Colonic mucosa (tissue), 4 donors: ENCODE data around the gene UBR2. TPM values are rescaled to one million over a fixed set of nuclear protein-coding genes. Genes with fewer than 3 reads are reported as not detected.

Experiments
- DNase-seq: peaks from one replicate; pipeline ENCODE4 v3.0.0-alpha.2; 2020
- H3K27ac ChIP-seq: fragments of 200-600 bp; one replicate; pipeline ENCODE4 v1.8.0; 2021
- H3K27me3 ChIP-seq: fragments of 200-600 bp; one replicate; pipeline ENCODE4 v1.8.0; 2021
- H3K36me3 ChIP-seq: fragments of 200-600 bp; one replicate; pipeline ENCODE4 v1.8.0; 2021
- H3K4me1 ChIP-seq: fragments of 200-600 bp; one replicate; pipeline ENCODE4 v1.8.0; 2021; ENCODE audit warnings: mild to moderate bottlenecking
- H3K4me3 ChIP-seq: fragments of 200-600 bp; one replicate; pipeline ENCODE4 v1.8.0; 2021
- H3K9ac ChIP-seq, 2 donors: one replicate each; pipeline ENCODE4 v1.7.0; 2013; ENCODE audit warnings: control low read depth in 2 of 2, low read depth in 2 of 2, low read length in 2 of 2
- H3K9me3 ChIP-seq: fragments of 200-600 bp; one replicate; pipeline ENCODE4 v1.8.0; 2021
- CTCF ChIP-seq: fragments of 200-600 bp; IDR thresholded peaks from one replicate; pipeline ENCODE4 v1.8.0; 2022; ENCODE audit warnings: antibody characterized with exemption, mild to moderate bottlenecking
- intact Hi-C: fragments of 100-400 bp; cut with DNase I; formaldehyde crosslinking; loops from one replicate; pipeline ENCODE4 v1.14.1; 2022
- total RNA-seq, 2 donors: library from RNA; stranded (reverse); fragmentation: NEBNext Ultra II Directional in 1 of 2; extraction: Animal tissue kit (Norgen Biotek cat#: 25700) in 1 of 2; gene quantifications; one replicate each; pipeline ENCODE4 v1.2.1, GENCODE V29; 2021
- donor health status: healthy.
- donor health status: DM: no; HTN: no; CAD: no.
- donor health status: DM: no; HTN: no; CAD: no.

UBR2 gene
- total RNA-seq, 2 donors from 2014 or later = 33.0 to 42.3 TPM

- Histone ChIP-seq H3K9me3 (no peaks in the 10 kb centered on the region), H3K4me3 (no peak overlapping the region), H3K27ac (no peak overlapping the region), H3K9ac (no peak overlapping the region), H3K4me1 (no peaks in the 10 kb centered on the region), H3K36me3 (no peaks in the 10 kb centered on the region), H3K27me3 (no peaks in the 10 kb centered on the region)
- no peak for TF ChIP-seq CTCF
- intact Hi-C loops = no loop called here
- no peak for DNase-seq
Observed at GRCh38 chr6:42530751-42531150, 33.1 kb upstream of the UBR2 start.

GRCh38 chr6:42532038-42532669, 31.7 kb upstream of the UBR2 start:
- peak; percentile 90 for TF ChIP-seq CTCF
- peak; percentile 29 for DNase-seq
- H3K27ac ChIP-seq = no peak overlapping the region
- intact Hi-C loops = no loop called here
- no peak overlapping the region for H3K9ac ChIP-seq
- H3K4me3 ChIP-seq = no peak overlapping the region
- H3K36me3 ChIP-seq = no peaks in the 10 kb centered on the region
- H3K9me3 ChIP-seq = no peaks in the 10 kb centered on the region
- no peaks in the 10 kb centered on the region for H3K27me3 ChIP-seq
- no peaks in the 10 kb centered on the region for H3K4me1 ChIP-seq

GRCh38 chr6:42533794-42534193, 30.0 kb upstream of the UBR2 start:
- H3K36me3 ChIP-seq = no peaks in the 10 kb centered on the region
- TF ChIP-seq CTCF = no peak
- intact Hi-C loops = no loop called here

GRCh38 chr6:42537536-42537935, 26.3 kb upstream of the UBR2 start:
- no peak for TF ChIP-seq CTCF
- no peak overlapping the region for H3K9ac ChIP-seq
- H3K27ac ChIP-seq = no peak overlapping the region
- no peak overlapping the region for H3K4me3 ChIP-seq
- H3K4me1 ChIP-seq = no peaks in the 10 kb centered on the region
- H3K9me3 ChIP-seq = no peaks in the 10 kb centered on the region
- H3K27me3 ChIP-seq = no peaks in the 10 kb centered on the region
- no peak for DNase-seq
- H3K36me3 ChIP-seq = no peaks in the 10 kb centered on the region
- intact Hi-C loops = no loop called here

More at GRCh38 chr6:42533794-42534193, 30.0 kb upstream of the UBR2 start:
- H3K4me1 ChIP-seq = no peaks in the 10 kb centered on the region
- no peak overlapping the region for H3K4me3 ChIP-seq
- no peaks in the 10 kb centered on the region for H3K27me3 ChIP-seq
- H3K9me3 ChIP-seq = no peaks in the 10 kb centered on the region
- H3K27ac ChIP-seq = no peak overlapping the region
- no peak for DNase-seq
- H3K9ac ChIP-seq = no peak overlapping the region

- intact Hi-C loops = no loop called here
- Histone ChIP-seq H3K4me1 (no peaks in the 10 kb centered on the region), H3K9ac (no peak overlapping the region), H3K9me3 (no peaks in the 10 kb centered on the region), H3K27me3 (no peaks in the 10 kb centered on the region), H3K4me3 (no peak overlapping the region), H3K36me3 (no peaks in the 10 kb centered on the region), H3K27ac (no peak overlapping the region)
- no peak for TF ChIP-seq CTCF
- DNase-seq = no peak
Observed at GRCh38 chr6:42539135-42539534, 24.7 kb upstream of the UBR2 start.
